Spleen (tissue), 7 donors: Measurements from ENCODE around the gene FGD5.

Source experiments
- POLR2AphosphoS5 ChIP-seq, 3 donors: sonication (generic); formaldehyde crosslinking; IDR thresholded peaks; one replicate each; pipeline ENCODE4 v1.5.1; 2017; ENCODE audit warnings: antibody characterized with exemption in 3 of 3
- TF ChIP-seq, protein P1 (sequence below), 11 experiments: fragments of 200-600 bp in 7 of 11; fragments of 450-650 bp in 4 of 11; sonication (generic) in 4 of 11; IDR thresholded peaks in 8 of 11; conservative IDR thresholded peaks in 3 of 11; 1 replicate in 7 of 11; 2 replicates in 4 of 11; pipeline versions ENCODE4 v1.4.0 to v1.8.0; 2016 to 2021; ENCODE audit warnings: antibody characterized with exemption in 11 of 11, inconsistent platforms in 4 of 11, mild to moderate bottlenecking in 1 of 11
- donor health status: DM: no; HTN: no; CAD: no; lungs with moderate emphysema.
- donor health status: DM: no; HTN: no; CAD: no.
- donor health status: DM: no; HTN: no; CAD: no.

DNA sequence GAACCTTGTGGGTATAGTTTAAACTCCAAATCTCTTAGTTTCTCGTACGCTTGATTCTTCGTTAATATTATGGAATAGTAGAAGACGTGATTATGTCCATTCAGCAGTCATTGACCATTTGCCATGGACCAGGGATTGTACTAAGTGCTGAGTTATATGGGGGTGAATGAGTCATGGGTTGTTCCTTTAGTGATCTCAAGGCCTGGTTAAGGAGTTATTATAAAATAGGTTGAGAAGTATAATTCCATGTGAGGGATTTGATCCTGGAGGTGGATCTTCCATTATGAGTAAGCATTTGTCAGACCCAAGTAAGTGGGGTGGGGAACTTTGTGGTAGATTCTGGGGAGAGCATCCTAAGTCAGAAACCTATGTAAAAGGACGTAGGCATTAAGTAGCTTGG lies 144.0 kb downstream of the FGD5 start:
- TF ChIP-seq POLR2AphosphoS5 (IDR thresholded peaks at IDR 0.05): no peak
- TF ChIP-seq, protein P1, sequence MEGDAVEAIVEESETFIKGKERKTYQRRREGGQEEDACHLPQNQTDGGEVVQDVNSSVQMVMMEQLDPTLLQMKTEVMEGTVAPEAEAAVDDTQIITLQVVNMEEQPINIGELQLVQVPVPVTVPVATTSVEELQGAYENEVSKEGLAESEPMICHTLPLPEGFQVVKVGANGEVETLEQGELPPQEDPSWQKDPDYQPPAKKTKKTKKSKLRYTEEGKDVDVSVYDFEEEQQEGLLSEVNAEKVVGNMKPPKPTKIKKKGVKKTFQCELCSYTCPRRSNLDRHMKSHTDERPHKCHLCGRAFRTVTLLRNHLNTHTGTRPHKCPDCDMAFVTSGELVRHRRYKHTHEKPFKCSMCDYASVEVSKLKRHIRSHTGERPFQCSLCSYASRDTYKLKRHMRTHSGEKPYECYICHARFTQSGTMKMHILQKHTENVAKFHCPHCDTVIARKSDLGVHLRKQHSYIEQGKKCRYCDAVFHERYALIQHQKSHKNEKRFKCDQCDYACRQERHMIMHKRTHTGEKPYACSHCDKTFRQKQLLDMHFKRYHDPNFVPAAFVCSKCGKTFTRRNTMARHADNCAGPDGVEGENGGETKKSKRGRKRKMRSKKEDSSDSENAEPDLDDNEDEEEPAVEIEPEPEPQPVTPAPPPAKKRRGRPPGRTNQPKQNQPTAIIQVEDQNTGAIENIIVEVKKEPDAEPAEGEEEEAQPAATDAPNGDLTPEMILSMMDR (IDR thresholded peaks at IDR 0.05 in 8 of 11, conservative IDR thresholded peaks at IDR 0.05 in 3 of 11): no peak
